Right forelimb (tissue), 1 donor: Measurements from ENCODE around the gene RPL39L.
"Not testable (repeated sequence)": the region's sequence is repeated elsewhere in the genome, so short reads cannot be mapped to it uniquely, and the experiment has no call there.

Experiments used
- DNase-seq: peaks from one replicate; pipeline ENCODE4 v3.0.0-alpha.2; 2018

Gene RPL39L

GRCh38 chr3:187136936-187137335, 2.4 kb downstream of the RPL39L start:
- DNase-seq, result no peak

DNA sequence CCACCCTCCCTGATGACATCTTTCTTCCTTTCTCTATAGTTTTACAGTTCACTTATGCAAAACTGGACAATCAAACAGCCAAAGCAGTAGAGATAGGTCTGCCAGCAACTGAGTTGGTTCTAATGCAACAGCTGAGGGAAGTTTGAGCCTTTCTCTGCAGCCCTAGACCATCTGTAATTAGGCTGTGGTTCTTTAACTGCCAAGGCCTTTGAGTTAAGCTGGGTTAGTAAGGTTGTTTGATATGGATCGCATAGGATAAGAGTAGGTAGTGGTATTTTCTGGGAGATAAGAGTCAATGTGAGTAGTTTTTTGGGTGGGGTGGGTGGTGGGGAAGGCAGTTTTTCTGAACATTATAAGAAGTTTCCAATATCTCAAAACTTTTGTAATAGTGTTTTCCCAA, 3.0 kb downstream of the RPL39L start:
- DNase-seq, result no peak

DNA sequence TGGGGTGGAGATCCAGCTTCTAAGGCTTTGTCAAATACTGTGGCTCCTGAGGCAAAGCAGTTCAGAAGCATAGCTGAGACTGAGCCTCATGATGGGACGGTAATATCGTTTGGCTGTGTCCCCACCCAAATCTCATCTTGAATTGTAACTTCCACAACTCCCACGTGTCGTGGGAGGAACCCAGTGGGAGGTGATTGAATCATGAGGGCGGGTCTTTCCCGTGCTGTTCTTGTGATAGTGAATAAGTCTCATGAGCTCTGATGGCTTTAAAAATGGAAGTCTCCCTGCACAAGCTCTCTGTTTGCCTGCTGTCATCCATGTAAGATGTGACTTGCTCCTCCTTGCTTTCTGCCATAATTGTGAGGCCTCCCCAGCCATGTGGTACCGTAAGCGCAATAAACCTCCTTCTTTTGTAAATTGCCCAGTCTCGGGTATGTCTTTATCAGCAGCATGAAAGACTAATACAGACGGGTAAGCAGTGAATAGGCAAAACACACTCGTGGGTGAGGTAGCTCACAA, 4.1 kb downstream of the RPL39L start:
- DNase-seq, result not testable (repeated sequence)

GRCh38 chr3:187133181-187133580, 6.1 kb downstream of the RPL39L start:
- DNase-seq, result not testable (repeated sequence)

DNA sequence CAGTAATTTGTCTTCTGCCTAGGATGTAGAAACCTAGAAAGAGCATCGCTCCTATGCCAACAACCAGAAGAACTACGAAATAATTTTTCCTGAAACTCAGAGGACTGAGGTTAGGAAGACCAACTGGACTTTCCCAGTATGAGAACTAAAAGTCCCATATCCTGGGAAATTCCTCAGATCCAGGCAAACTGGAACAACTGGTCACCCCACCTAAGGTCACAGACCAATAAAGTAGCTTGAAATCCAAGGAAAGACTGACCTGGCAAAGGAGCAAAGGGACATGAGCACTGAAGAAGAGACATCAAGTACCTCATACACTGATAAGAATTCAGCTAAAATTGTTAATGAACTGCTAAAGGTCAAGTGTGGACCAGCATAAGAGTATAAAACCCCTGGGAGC, 6.6 kb downstream of the RPL39L start:
- DNase-seq, result no peak

DNA sequence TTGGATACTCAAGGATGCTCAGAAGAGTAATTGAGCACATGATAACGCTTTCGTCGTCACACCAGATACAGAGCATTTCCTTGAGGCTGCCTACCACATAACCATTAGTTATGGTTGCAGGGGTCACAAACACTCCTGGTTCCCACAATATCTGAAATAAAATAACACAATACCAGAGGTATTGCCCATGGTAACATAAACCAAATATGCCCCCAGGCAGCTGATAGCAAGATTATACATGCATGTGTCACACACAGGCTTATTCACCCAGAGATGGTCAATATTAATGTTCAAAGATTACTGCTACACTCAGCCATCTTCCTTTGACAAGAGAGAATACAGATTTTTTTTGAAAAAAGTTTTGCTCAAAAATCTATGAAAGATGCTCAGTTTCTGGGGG, 7.3 kb downstream of the RPL39L start:
- no peak for DNase-seq

- DNase-seq, result no peak
Measured at GRCh38 chr3:187130346-187131066, 8.8 kb downstream of the RPL39L start.

DNA sequence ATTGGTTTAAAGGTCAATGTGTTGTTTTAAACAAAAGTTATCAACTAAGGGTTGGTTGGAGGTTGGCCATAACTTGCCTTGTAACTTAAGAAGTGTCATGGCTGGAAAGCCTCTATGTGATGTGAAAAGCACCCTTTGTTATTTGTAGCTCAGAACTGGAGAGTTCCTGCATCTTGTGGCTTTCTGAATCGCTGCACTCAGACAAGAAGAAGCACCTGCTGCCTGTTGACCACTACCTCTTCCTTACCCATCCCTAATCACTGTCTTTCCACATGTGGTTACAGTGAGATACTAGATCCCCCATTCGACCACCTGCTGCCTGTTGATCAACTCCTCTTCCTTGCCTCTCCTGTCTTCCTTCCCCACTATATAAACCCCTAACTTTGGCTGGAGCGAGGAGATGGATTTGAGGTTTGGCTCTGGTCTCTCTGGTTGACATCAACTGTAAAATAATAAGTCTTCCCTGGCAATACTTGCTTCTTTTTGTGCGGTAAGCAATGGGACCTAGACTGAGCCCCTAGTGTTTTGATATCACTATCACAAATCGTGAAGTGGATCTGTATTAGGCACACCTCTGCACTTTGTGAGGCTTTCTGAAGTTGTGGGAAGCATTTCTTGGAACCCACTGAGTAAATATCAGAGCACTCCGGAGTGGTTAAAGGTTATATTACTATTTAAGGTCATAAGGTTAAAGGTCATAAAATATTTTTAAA, 13.8 kb downstream of the RPL39L start:
- no peak for DNase-seq

- DNase-seq, result no peak
Measured at GRCh38 chr3:187122261-187122660, 17.0 kb downstream of the RPL39L start.

- no peak for DNase-seq
Measured at GRCh38 chr3:187120326-187120725, 19.0 kb downstream of the RPL39L start.

DNA sequence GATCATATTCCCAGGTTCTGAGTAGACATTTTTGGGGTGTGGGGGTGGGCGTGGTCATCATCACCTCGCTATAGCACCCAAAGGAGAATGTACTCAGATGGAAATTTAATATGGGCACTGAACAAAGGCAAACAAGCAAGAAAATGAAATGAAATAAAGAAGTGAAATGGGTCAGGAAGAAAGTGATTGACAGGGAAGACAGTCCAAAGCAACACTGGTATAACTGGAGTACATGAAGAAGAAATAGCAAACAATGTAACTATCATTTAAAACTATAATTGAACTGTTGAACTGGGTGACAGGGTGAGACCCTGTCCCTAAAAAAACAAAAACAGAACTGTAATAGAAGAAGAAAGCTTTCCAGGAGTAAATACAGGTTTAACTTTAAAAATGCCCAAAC, 24.8 kb downstream of the RPL39L start:
- no peak for DNase-seq

GRCh38 chr3:187112934-187113793, 26.1 kb downstream of the RPL39L start:
- no peak for DNase-seq

DNA sequence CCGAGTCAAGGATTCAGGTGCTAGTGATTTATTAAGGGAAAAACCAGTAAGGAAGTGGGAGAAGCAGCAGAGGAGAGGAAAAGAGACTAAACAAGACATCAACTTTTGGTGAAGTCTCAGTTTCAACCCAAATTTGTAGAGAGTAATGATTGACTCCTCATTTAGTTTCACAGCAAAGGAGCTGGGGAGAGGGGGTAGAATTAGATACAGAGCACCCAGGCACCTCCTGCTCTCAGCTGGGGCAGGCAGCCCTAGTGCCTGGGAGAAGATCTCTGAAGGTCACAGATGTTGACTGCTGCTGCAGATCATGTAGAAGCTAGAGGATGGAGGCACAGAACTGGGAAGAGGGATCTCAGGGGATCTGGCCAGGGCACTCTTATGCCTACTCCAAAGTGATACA, 29.1 kb downstream of the RPL39L start:
- no peak for DNase-seq

DNA sequence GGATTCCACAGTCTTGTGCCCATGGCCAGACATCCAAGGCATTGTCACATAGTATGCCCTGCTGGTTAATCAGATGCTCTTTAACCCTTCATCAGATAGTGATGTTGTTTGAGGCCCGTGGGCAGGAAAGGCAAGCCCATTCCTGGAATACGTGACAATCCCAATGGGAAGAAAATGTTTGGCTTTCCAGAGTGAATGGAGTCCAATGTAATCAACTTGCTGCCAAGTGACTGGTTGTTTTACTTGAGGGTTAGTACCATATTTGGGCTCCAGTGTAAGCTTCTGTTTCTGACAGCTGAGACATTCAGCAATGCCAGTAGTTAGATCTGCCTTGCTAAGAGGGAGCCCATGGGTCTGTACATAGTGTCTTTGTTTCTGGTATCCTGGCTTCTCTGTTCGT, 31.3 kb downstream of the RPL39L start:
- no peak for DNase-seq

DNA sequence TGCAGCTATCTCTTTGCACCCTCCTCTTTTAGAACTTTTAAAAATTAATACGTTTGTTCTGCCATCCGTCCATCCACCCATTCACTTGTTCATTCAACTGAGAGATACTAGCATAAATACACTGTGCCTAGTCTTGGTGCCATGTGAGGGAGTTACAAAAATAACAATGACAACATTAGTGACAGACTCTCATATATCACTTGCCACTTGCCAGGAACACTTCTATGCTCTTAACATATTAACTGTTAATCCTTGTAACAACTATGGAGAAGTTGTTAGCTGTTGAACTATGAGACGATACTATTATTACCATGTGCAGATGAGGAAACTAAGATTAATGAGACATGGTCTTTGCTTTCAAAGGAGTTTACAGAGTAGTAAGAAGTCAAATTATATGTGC, 33.6 kb downstream of the RPL39L start:
- DNase-seq, result no peak

GRCh38 chr3:187104933-187105332, 34.4 kb downstream of the RPL39L start:
- DNase-seq, result peak; percentile 66

GRCh38 chr3:187104342-187104741, 35.0 kb downstream of the RPL39L start:
- no peak for DNase-seq

GRCh38 chr3:187103251-187103650, 36.0 kb downstream of the RPL39L start:
- DNase-seq, result no peak

GRCh38 chr3:187102073-187102634, 37.1 kb downstream of the RPL39L start:
- DNase-seq, result no peak

DNA sequence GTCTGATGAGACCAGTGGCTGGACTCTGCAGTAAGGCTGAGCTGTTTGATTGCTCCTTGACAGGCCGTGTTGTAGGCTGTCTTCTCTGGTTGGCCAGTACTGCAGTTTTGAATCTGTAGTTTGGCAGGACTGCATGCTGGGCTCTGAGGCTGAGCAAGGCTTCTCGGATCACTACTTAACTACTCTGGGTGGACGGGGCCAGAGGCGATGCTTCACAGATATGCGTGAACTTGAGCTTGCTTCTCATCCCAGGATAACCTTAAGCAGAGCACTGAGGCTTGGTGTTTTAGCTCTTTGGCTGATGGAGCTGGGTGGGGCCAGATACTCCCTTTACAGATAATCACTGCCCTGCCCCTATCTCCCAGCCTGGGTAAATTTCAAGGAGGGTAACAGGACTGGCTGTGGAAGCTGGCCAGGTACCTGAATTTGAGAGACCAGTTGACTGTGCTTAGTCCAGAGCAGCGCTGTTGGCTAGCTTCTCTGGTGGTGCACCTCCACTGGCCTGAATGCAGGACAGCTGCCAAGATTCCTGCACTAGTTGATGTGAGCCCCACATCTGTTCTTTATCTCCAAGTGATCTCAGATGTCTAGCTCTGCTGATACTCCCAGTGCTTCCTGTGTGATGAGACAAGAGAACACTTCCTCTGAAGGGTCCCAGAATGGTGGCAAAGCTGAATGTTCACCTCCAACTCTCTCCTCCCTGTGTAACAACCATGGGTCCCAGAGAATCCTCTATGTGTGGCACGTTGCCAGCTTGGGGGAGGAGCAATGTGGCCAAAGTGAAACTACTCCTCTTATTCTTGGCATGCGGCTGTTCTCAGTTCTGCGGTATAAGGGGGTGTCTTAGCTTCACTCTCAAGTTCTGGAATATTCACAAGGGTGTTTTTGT, 37.9 kb downstream of the RPL39L start:
- DNase-seq, result peak; percentile 86

DNA sequence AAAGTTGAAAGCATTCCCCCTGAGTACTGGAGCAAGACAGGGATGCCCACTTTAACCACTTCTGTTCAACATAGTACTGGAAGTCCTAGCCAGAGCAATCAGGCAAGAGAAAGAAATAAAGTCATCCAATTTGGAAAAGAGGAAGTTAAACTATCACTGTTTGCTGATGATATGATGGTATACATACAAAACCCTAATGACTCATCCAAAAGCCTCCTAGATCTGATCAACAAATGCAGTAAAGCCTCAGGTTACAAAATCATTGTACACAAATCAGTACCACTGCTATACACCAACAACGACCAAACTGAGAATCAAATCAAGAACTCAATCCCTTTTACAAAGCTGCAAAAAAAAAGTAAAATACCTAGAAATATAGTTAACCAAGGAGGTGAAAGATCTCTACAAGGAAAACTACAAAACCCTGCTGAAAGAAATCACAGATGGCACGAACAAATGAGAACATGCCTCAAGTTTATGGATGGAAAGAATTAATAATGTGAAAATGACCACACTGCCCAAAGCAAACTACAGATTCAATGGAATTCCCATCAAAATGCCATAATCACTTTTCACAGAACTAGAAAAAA, 40.3 kb downstream of the RPL39L start:
- DNase-seq, result no peak

DNA sequence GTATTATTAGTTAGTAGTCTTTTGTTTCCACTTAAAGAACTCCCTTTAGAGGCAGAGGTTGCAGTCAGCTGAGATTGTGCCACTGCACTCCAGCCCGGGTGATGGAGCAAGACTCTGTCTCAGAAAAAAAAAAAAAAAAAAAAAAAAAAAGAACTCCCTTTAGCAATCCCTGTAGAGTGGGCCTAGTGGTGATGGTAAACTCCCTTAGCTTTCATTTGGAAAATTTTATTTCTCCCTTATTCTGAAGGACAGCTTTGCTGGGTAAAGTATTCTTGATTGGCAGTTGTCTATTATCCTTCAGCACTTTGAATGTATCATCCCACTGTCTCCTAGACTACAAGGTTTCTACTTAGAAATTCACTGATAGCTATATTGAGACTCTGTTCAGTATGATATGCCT, 46.0 kb downstream of the RPL39L start:
- no peak for DNase-seq
